Renal cortex interstitium (tissue), 11 donors: ENCODE measurements around the gene CD109. TPM values are rescaled to one million over a fixed set of nuclear protein-coding genes. Genes with fewer than 3 reads are reported as not detected.

Experiments used
- DNase-seq, 11 donors: peaks; one replicate each; pipeline ENCODE4 v3.0.0-alpha.2; 2013; ENCODE audit warnings: low read depth in 9 of 11, low spot score in 4 of 11; ENCODE audit errors: extremely low read depth in 1 of 11
- polyA plus RNA-seq, 3 donors: library from polyadenylated mRNA; unstranded; fragments of 120-200 nt; gene quantifications; one replicate each; pipeline ENCODE4 v1.2.1, GENCODE V29; 2013; ENCODE audit not compliant: insufficient read length in 3 of 3

CD109 gene
- polyA plus RNA-seq, 3 donors, result 11.9 to 14.9 (median 12.8) TPM

DNA sequence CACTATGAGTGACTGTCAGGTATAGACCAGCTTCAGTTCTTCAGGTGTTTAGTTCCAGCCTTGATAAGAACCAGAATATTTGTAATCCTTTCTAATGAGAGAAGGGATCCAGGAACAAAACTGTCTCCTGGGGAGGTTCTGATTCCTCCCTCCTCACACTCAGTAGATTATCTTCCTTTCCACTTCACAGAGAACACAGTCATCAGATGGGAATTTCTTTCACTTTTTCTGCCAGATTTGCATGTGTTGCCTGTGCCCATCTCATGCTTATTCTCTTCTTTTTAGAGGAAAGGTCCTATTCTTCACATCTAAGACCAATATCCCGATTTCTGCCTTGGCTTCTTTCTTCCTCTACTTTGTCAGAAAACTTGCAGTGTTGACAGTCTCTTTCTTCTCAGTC lies 50.8 kb downstream of the CD109 start:
- no peak for DNase-seq

DNA sequence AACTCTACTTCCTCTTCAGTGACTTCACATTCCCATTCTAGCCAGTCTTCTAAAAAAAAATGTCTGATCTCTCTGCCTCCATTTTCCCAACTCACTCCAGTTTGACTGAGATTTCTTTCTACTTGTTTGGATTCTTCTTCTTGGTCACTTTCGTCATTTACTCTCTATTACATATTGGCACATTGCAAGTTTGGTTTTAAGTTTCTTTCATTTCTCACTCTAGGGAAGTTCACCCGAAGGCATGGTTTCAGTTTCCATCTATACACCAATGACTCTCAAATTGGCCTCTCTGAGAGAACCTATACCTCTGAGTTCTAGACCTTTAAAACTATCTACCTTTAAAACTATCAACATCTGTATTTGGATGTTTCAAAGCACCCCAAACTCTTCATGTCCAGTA lies 51.3 kb downstream of the CD109 start:
- no peak for DNase-seq

DNA sequence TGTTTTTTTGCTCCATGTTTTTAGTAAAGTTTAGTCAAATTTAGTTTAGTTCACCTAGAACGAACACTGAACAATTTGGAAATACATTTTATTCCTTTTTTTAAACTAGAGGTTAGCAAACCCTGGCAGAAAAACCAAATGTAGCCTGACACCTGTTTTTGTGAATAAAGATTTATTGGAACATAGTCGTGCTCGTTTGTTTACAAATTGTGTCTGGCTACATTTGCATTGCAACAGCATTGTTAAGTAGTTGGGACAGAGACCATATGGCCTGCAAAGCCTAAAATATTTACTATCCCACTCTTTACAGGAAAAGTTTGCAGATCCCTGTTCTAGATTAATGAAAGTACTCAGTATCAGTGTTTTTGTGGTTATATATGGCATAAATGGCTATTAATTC lies 56.9 kb downstream of the CD109 start:
- DNase-seq, result no peak

DNA sequence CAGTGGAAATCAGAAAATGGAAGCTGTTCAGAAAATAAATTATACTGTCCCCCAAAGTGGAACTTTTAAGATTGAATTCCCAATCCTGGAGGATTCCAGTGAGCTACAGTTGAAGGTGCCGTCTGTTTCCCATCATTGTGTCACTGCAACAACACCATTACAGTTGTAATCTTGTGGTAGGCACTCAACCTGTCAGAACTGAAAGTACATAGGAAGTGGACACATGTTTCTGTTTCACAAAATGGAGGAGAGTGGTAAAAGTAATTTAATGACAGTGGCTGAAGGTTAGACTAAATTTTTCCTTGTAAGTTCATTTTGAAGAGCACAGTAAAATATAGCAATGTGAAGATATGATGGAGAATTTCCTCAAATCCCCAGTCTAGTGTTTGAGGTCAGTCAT lies 70.0 kb downstream of the CD109 start:
- DNase-seq, result no peak

DNA sequence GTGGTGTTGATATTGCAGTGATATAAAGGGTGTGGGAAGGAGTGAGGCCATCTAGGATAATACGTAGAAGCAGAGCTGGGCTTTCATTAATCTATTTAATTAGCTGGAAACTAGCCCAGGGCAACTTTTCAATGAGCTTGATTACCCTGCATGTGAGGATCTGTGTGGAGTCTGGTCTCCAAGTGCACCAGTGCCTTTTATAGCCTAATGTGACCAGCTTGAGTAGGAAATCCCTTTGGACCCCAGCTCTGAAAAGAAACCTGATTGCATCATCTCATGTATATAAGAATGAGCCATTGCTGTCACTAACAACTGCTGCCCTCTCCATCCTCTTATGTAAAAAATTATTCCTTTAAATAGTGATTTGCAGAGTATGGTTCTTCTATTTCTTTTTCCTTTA lies 72.6 kb downstream of the CD109 start:
- DNase-seq, result no peak

DNA sequence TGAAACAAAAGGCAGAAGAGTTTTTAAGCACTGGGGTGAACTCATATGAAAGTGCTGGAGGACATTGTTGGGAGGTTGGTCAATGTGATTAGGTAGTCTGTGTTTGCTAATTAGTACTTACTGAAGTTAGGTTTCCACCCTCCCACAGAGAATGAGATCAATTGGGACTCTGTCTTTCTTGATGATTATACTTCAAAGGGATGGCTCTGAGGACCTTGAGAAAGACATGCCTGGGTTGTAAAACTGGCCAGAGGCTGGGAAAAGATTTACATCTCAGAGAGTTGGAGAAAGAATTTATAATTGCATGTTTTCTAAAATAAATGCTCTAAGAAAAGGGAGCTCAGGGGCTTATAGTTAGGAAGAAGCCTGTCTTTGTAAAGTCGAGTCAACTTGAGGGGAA lies 74.0 kb downstream of the CD109 start:
- DNase-seq, result no peak

DNA sequence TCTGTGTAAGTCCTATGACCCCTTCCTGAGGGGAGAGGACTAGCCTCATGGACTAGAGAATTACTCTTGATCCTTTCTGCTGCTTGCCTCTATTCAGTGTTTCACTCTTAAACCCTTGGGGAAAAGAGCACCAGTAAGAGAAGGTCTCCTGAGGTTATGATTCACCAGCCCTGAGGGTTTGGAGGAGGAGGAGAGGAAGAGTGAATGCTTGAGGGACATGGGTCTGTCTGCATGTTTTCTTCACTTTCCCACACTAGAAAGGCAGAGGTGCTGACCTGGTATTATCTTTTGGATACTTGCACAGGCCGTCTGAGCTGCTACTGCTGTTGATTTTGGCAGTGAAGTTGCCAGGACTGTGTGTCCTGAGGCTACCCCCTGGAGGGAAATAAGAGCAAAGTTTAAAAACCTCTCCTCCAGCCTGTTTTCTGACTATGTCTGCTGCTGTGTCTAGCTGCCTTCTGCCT lies 78.3 kb downstream of the CD109 start:
- DNase-seq, result no peak

DNA sequence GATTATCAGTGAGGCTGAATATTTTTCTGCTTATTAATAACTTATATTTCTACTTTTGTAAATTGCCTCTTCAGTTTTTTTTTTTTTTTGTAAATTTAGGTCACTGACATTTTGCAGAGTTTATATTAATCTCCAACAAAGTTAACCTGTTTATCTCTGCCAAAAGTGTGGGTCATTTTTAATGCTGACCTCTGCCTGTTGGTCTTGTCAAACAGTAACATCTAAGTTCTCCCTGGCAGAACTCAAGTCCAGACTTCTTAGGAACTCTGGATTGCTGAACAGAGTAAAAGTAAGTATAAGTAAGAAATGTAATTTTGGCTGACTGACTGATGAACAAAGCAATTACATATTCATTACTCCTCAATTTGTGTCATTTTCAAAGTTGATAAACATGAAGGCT lies 83.9 kb downstream of the CD109 start:
- no peak for DNase-seq

DNA sequence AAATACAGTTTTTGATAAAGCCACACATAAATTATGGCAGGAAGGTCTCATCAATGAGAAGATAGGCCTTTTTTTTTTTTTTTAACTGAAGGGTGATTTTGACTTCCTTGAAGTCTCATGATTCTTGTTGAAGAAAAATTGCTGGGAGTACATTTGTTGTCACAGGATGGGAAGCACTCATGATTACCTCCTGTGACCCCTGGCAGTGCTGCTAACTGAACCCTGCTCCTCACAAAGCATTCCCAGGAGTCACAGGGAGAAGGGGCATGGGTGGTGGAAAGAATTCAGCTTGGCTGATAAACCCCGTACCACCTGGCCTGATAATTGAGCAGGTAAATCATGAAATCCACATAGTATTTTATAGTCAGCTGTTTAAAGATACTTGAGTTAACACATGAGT lies 86.9 kb downstream of the CD109 start:
- DNase-seq, result no peak

DNA sequence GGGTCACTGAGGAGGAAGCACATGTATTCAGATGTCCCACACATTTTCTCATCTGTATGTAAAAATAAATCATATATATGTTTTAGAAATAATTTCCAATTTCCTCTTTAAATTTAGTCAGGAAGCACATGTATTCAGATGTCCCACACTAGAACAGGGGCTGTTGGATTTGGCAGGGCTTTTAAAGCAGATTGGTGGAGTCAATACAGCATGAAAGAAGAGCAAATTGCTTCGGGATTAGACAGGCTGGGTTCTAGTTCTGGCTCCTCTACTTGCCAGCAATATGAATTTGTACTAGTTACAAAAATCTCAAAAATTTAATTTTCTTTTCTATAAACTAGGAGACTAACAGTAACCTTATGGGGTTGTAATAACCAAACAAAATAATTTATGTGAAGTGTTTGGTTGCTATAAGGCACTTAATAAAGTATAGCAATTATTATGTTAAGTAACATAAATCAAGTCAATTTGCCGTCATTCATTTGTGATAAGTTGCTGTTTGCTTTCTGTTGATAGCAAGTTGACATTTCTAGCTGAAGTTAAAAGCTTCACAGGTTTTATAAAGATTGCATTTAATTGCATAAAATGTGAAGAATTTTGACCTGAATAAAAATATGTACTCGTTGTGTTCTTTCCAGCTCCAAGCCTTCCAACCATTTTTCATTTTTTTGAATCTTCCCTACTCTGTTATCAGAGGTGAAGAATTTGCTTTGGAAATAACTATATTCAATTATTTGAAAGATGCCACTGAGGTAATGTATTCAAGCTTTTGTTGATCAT lies 88.9 kb downstream of the CD109 start:
- no peak for DNase-seq

DNA sequence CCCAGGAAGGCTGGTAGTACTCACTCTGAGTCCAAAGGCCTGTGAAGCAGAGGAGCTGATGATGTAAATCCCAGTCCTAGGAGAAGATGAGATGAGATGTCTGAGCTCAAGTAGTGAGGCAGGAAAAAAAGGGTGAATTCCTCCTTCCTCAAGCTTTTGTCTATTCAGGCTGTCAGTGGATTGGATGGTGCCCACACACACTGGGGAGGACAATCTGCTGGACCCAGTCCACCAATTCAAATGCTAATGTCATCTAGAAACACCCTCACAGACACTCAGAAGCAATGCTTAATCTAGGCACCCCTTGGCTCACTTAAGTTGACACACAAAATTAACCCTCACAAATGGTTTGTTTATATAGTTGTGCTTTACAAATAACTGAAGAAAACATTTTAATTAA lies 94.6 kb downstream of the CD109 start:
- no peak for DNase-seq

DNA sequence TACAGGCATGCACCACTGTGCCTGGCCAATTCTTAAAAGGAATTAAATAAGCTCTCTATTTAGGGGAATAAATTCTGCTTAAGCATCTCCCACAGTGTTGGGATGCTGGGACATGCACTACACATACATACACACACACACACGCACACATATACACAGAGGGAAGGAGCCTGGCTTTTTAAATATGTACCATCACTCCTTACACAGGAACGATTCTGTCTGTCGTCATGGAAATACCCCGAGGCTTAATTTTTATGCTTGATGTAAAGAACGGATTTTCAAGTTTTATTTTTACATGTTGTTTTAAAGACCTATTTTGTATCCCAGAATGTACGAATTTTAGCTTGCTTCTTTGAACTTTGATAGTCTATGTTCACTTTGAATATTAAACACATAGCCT lies 95.3 kb downstream of the CD109 start:
- no peak for DNase-seq

DNA sequence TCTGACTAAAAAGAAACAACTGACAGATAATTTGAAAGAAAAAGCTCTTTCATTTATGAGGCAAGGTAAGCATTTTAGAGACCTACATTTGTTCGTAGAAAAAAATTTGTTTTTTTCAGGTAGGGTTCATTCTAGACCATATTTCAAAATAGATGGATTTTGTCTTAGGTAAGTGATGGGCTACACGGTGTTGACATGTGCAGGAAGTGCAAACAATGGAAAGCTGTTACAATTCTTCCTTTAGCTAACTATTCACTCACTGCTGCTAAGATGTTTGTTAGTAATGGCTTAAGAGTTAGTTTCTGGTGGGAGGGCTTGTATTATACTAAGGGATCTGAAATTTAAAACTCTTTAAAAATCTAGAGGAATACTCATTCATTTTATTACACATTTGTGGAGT lies 96.7 kb downstream of the CD109 start:
- DNase-seq, result no peak

DNA sequence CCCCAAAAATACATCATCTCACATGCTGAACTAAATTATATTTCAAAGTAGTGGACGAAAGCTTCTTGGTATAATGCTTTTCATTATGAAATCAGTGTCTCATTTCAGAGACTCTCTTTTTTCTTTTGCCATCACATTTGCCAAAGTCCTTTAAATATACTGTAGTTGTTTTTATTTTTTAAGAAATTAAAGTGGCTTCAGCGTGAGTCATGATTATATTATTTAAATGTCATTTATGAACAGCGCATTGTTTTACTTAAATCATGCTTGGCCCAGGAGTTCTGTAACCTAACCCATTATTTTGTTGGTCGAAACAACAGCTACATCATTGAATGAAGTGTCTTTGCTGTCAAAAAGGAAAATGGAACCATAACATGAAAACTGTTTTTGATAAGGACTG lies 100.9 kb downstream of the CD109 start:
- no peak for DNase-seq

DNA sequence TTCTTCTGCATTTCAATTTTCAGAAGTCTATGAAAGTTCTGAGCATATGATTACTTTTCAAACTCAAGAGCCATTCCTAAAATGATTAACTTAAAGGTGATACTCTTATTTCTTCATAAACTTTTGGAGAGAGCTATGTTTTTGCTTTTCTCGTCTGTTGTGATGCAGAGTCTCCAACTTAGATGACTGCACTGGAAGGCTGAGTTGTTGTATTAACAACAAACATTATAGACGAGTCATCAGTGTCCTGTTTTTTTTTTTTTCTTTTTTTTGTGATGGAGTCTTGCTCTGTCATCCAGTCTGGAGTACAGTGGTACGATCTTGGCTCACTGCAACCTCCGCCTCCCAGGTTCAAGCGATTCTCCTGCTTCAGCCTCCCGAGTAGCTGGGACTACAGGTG lies 101.9 kb downstream of the CD109 start:
- no peak for DNase-seq

DNA sequence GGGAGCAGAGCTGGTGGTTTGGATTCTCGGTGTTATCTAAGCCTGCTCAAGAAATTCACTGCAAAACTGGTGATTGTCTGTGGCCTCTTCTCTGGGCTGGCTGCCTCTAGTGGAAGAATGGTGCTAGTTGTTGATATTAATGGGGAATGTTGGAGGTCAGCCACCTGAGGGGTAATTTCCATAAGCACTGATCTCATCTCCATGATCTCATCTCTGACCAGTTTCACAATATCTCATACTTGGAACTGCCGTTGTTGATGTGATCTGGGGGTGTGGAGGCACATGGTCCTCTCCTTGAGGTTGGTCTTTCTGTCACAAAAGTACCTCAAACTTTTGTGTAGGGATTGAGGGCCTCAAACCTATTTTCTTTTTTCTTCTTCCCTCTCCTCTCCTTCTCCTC lies 102.6 kb downstream of the CD109 start:
- DNase-seq, result no peak

DNA sequence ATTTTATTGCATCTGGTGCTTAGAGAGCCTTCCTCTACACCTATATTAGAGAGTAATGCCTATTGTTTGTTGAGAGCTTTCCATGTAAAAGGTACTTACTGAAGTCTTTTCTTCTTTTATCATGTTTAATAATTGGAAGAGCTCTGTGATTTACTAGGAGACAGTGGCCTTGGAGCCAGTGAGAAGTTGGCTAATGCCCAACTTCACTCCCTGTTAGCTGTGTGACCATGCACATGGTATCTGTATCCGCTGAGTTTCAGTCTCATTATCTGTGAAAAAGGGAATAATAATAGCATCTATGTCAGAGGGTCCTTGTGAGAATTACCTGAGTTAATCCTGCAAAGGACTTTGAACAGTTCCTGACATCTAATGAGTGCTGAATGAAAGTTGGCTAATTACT lies 105.0 kb downstream of the CD109 start:
- no peak for DNase-seq

DNA sequence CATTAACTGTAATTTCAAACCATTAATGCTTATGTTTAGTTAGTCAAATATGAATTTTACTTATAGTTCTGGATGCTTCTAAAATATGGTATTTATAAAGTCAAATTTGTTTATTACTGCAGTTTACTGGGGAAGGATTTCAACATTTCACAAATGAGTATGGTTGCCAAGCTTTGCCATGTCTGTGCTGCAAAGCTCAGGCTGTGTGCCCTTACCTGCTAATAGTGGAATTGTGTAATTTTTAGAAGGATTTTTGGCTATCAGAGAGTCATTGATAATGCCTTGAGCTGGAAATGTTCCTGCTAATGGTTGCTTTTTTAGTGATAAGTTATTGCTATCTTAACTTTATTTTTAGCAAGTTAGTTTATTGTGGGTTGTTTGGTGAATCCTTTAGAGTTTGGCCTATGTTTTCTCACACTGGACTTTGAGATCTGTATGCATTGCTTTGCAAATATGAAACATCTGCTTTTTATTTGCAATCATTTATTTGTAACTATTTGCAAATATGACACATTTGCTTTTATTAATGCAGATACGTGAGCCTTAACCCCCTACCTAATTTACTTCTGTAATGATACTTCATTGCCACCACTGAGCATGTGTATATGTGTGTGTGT lies 105.8 kb downstream of the CD109 start:
- DNase-seq, result no peak

DNA sequence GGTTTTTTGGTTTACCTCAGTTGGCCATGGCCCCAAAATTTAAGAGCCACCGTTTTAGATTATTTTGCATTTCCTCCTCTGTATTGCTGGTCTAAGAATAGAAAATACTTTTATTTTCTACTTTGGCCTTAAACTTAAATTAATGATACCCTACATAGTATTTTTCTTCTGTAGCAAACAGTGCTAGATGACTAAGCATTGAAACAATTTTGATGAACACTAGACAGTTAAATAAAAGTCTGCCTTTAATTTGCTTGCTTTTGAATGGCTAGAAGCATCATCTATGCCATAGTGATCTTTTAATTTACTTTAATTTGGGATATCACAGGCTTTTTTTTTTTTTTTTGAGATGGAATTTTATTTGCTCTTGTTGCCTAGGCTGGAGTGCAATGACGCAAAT lies 106.4 kb downstream of the CD109 start:
- no peak for DNase-seq

DNA sequence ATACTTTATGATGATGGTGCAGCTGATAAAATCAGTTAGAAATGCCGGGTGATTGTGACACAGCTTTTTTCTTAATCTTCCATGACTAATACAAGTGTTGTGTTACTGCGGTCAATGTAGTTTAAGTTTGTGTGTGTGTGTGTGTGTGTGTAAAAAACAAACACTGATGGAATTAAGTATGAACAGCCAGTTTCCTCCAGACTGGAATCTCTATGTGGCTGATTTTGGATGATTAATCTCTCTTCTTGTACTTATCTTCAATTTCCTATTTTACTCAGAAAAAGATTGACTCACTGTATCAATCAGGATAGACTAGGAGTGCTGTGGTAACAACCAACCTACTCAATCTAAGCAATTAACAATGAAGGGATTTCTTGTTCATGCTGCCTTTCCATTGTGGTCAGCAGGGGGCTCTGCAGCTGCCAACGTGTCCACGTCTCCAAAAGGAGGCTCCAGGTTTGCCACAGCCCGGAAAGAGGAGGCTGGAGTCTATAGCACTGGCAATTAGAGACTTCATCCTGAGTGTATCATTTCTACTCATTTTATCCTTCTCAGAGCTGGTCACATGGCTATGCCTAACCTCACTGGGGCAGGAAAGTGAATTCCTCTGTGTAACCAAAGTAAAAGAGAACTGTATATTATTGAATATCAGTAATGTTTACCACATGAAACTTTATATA lies 107.7 kb downstream of the CD109 start:
- peak in 1 of 11 donors; percentile 5 for DNase-seq
